Esophagus muscularis mucosa (tissue), 4 donors: ENCODE data around the gene KREMEN2. TPM values are rescaled to one million over a fixed set of nuclear protein-coding genes. Genes with fewer than 3 reads are reported as not detected.
"Not testable (repeated sequence)": the region's sequence is repeated elsewhere in the genome, so short reads cannot be mapped to it uniquely, and the experiment has no call there.

Experiments
- DNase-seq: peaks from one replicate; pipeline ENCODE4 v3.0.0-alpha.2; 2017; ENCODE audit errors: extremely low spot score
- H3K27ac ChIP-seq, 4 donors: fragments of 200-600 bp; sonication (generic); replicated peaks in 1 of 4; 1 replicate in 3 of 4; 2 replicates in 1 of 4; pipeline ENCODE4 v1.5.1; 2016 to 2019; ENCODE audit warnings: mild to moderate bottlenecking in 1 of 4
- H3K27me3 ChIP-seq, 4 donors: fragments of 200-600 bp; sonication (generic); one replicate each; pipeline versions ENCODE4 v1.5.1 to v1.6.0; 2016 to 2019
- H3K36me3 ChIP-seq, 4 donors: fragments of 200-600 bp; sonication (generic); one replicate each; pipeline ENCODE4 v1.5.1; 2016 to 2019
- H3K4me1 ChIP-seq, 4 donors: fragments of 200-600 bp; sonication (generic); one replicate each; pipeline ENCODE4 v1.5.1; 2016 to 2019
- H3K4me3 ChIP-seq, 4 donors: fragments of 200-600 bp; sonication (generic); 1 replicate in 2 of 4; 2 replicates in 2 of 4; pipeline ENCODE4 v1.5.1; 2016 to 2019; ENCODE audit warnings: mild to moderate bottlenecking in 4 of 4, moderate library complexity in 1 of 4
- H3K9me3 ChIP-seq, 4 donors: fragments of 200-600 bp; sonication (generic); 1 replicate in 3 of 4; 2 replicates in 1 of 4; pipeline ENCODE4 v1.5.1; 2016 to 2019
- EP300 ChIP-seq: sonication (generic); formaldehyde crosslinking; IDR thresholded peaks from one replicate; pipeline ENCODE4 v1.6.1; 2017; ENCODE audit warnings: antibody characterized with exemption
- POLR2A ChIP-seq: fragments of 450-650 bp; IDR thresholded peaks from one replicate; pipeline ENCODE4 v1.6.1; 2017; ENCODE audit warnings: antibody characterized with exemption, moderate library complexity, mild to moderate bottlenecking, low read depth
- POLR2AphosphoS5 ChIP-seq, 2 donors: sonication (generic); formaldehyde crosslinking; IDR thresholded peaks; one replicate each; pipeline ENCODE4 v1.6.1; 2017; ENCODE audit warnings: antibody characterized with exemption in 2 of 2
- WGBS: methylation state at CpG from one replicate; pipeline ENCODE4 v1.1.5; 2018; 5-methylcytosine and 5-hydroxymethylcytosine counted together
- intact Hi-C: fragments of 100-400 bp; cut with DNase I; formaldehyde crosslinking; loops from one replicate; pipeline ENCODE4 v1.15.1; 2023
- total RNA-seq, 4 donors: library from RNA; depleted of rRNA; stranded (reverse); fragments of >200 nt; gene quantifications; one replicate each; pipeline versions ENCODE4 v1.1.0 to v1.2.1, GENCODE V29; 2016
- TF ChIP-seq, protein P1 (sequence below), 3 experiments: fragments of 200-600 bp in 2 of 3; fragments of 450-650 bp in 1 of 3; sonication (generic) in 2 of 3; IDR thresholded peaks; one replicate each; pipeline ENCODE4 v1.5.1; 2017 to 2019; ENCODE audit warnings: antibody characterized with exemption in 3 of 3, mild to moderate bottlenecking in 2 of 3, moderate library complexity in 1 of 3

Gene KREMEN2
- total RNA-seq, 4 donors from 2014 or later, result 0.13 TPM; not detected in 3

DNA sequence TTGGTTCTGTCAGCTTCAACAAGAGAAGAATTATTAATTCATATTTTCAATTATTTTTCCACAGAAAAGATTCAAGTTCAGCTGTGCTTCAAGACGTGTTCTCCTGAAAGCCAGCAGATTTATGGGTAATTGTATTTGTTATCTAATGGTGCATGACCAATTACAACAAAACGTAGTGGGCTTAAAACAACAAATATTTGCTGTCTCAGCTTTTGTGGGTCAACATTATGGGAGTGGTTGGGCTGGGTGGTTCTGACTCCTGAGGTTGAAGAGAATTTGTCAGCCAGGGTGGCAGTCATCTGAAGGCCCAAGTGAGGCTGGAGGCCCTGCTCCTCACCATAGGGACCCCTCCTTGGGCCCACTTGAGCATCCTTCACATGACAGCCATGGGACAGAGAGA, 24.1 kb upstream of the KREMEN2 start:
- Histone ChIP-seq H3K4me1 (no peaks in the 10 kb centered on the region), H3K27me3 (no peaks in the 10 kb centered on the region), H3K4me3 (no peak overlapping the region), H3K36me3 (peaks cover 50 to 97% (median 86%) of the 10 kb centered on the region in 4 donors), H3K9me3 (no peaks in the 10 kb centered on the region), H3K27ac (no peak overlapping the region)
- no peak for TF ChIP-seq POLR2AphosphoS5 (IDR thresholded peaks at IDR 0.05)
- TF ChIP-seq EP300, result no peak
- no peak for TF ChIP-seq POLR2A
- TF ChIP-seq, protein P1, sequence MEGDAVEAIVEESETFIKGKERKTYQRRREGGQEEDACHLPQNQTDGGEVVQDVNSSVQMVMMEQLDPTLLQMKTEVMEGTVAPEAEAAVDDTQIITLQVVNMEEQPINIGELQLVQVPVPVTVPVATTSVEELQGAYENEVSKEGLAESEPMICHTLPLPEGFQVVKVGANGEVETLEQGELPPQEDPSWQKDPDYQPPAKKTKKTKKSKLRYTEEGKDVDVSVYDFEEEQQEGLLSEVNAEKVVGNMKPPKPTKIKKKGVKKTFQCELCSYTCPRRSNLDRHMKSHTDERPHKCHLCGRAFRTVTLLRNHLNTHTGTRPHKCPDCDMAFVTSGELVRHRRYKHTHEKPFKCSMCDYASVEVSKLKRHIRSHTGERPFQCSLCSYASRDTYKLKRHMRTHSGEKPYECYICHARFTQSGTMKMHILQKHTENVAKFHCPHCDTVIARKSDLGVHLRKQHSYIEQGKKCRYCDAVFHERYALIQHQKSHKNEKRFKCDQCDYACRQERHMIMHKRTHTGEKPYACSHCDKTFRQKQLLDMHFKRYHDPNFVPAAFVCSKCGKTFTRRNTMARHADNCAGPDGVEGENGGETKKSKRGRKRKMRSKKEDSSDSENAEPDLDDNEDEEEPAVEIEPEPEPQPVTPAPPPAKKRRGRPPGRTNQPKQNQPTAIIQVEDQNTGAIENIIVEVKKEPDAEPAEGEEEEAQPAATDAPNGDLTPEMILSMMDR (IDR thresholded peaks at IDR 0.05), result no peak
- intact Hi-C loops, result no loop called here
- 92% methylated on average over 2 of the region's 2 CpGs for WGBS
- no peak for DNase-seq

- no peaks in the 10 kb centered on the region for H3K27me3 ChIP-seq
- TF ChIP-seq, protein P1 (IDR thresholded peaks at IDR 0.05), result no peak
- no peaks in the 10 kb centered on the region for H3K9me3 ChIP-seq
- DNase-seq, result no peak
- peaks cover 47 to 83% (median 70%) of the 10 kb centered on the region in 4 donors for H3K36me3 ChIP-seq
- intact Hi-C loops, result no loop called here
- WGBS, result 81% methylated on average over 4 of the region's 4 CpGs
- H3K4me3 ChIP-seq, result no peak overlapping the region
- no peak overlapping the region for H3K27ac ChIP-seq
- H3K4me1 ChIP-seq, result no peaks in the 10 kb centered on the region
These were observed 22.0 kb upstream of the KREMEN2 start for GRCh38 chr16:2942045-2942444.

GRCh38 chr16:2943716-2944115, 20.4 kb upstream of the KREMEN2 start:
- H3K4me3 ChIP-seq, H3K4me1 ChIP-seq, H3K9me3 ChIP-seq, H3K27ac ChIP-seq, DNase-seq, intact Hi-C loops, H3K27me3 ChIP-seq: not testable (repeated sequence)
- H3K36me3 ChIP-seq, result peaks cover 33 to 79% (median 60%) of the 10 kb centered on the region in 4 donors
- 81% methylated on average over 11 of the region's 12 CpGs for WGBS

DNA sequence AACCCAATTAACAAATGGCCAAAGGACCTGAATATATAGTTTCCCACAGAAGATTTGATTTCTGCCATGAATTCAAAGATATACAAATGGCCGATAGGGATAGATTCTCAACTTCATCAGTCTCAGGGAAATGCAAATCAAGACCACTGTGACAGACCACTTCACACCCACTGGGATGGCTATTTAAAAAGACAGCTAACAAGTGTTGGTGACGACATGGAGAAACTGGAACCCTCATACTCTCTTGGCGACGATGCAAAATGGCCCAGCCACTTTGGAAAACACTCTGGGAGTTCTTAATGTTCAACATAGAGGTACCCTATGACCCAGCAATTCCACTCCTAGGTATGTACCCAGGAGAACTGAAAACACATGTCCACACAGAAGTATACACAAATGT, 17.4 kb upstream of the KREMEN2 start:
- no peaks in the 10 kb centered on the region for H3K4me1 ChIP-seq
- H3K36me3 ChIP-seq, result peaks cover 18 to 67% (median 50%) of the 10 kb centered on the region in 4 donors
- no peaks in the 10 kb centered on the region for H3K9me3 ChIP-seq
- TF ChIP-seq, protein P1 (IDR thresholded peaks at IDR 0.05), result no peak
- TF ChIP-seq POLR2A (no peak), POLR2AphosphoS5 (IDR thresholded peaks at IDR 0.05) (no peak), EP300 (no peak)
- no peaks in the 10 kb centered on the region for H3K27me3 ChIP-seq
- no peak for DNase-seq
- intact Hi-C loops, result no loop called here
- no peak overlapping the region for H3K27ac ChIP-seq
- no peak overlapping the region for H3K4me3 ChIP-seq
- 89% methylated on average over 4 of the region's 4 CpGs for WGBS

DNA sequence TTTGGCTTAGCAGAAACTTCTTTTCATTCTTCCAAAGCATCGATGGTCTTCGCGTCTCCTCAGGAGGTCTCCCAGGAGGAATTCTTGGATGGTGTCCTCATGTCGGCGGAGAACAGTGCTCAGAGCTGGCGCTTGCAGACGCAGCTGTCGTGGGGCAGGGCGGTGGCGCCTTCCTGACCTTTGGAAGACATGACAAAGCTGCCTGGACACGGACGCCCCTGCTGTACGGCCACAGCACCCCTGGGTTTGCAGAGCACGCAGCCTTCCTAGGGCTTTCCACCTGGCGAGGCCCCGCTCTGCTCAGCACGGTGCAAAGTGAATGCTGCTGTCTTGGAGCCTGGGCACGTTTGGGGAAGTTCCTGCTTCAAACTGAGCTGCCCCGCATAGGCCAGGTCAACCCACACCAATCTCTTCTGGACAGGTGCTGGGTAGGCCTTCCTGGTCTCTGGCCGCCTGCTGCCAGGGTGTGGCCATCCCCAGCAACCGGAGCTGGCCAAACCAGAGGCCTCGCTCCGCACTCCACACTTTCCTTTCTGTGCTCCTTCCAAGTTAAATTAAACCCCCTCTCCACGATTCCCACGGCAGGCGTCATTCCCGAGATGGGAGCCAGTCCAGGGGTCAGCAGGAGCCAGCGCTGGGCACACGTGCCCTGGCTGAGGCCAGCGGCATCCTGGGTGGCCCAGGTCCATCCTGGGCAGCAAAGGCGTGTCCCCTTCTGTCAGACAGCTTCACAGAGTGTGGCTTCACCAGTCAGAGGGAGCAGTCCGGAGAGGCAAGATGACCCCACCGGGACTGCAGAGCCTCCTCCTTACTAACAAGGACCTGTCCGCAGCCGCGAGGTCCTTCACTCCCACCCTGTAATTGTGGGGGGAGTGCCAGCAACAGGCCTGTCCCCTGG, 15.0 kb upstream of the KREMEN2 start:
- peaks cover 0 to 2% (median 0%) of the 10 kb centered on the region in 4 donors for H3K27me3 ChIP-seq
- WGBS, result 86% methylated on average over 20 of the region's 36 CpGs
- no peak overlapping the region for H3K27ac ChIP-seq
- no peak for DNase-seq
- no peak overlapping the region for H3K4me3 ChIP-seq
- TF ChIP-seq, protein P1 (IDR thresholded peaks at IDR 0.05), result no peak
- TF ChIP-seq EP300 (no peak), POLR2AphosphoS5 (IDR thresholded peaks at IDR 0.05) (no peak), POLR2A (no peak)
- no peaks in the 10 kb centered on the region for H3K9me3 ChIP-seq
- intact Hi-C loops, result no loop called here
- H3K4me1 ChIP-seq, result no peaks in the 10 kb centered on the region
- H3K36me3 ChIP-seq, result peaks cover 11 to 43% (median 32%) of the 10 kb centered on the region in 4 donors
